GM12878 (cell line): ENCODE results near the gene BBS10. TPM values are rescaled to one million over a fixed set of nuclear protein-coding genes. Genes with fewer than 3 reads are reported as not detected.

Source experiments
- ATAC-seq: fragments of 200-7000 bp; cut with Tn5 transposase; 3 replicates; pipeline ENCODE4 v1.9.1; 2020; ENCODE audit warnings: mild to moderate bottlenecking, moderate library complexity
- BruUV-seq: library from RNA; stranded (reverse); fragments of 400-500 nt; replicated peaks from 2 replicates; lab custom pipeline; 2021; lab: Mats Ljungman, UMichigan
- CTCF ChIA-PET: fragments of 300-600 bp; sonication (Branson Sonifier 250); formaldehyde crosslinking; extraction: SDS; loops from one replicate; lab custom pipeline; 2021; ENCODE audit warnings: inconsistent platforms; lab: Yijun Ruan, JAX
- POLR2A ChIA-PET: fragments of 350-600 bp; formaldehyde crosslinking; extraction: SDS; loops from one replicate; lab custom pipeline; 2021; ENCODE audit warnings: inconsistent platforms; lab: Charles Lee
- RAD21 ChIA-PET: fragments of 300-600 bp; sonication (Branson Sonifier 250); formaldehyde crosslinking; loops from one replicate; lab custom pipeline; 2023; ENCODE audit warnings: antibody characterized with exemption; ENCODE audit not compliant: unreplicated experiment; lab: Charles Lee
- SMC1A ChIA-PET: fragments of 300-600 bp; sonication (Branson Sonifier 250); formaldehyde crosslinking; loops from one replicate; lab custom pipeline; 2023; ENCODE audit not compliant: unreplicated experiment, uncharacterized antibody; lab: Charles Lee
- DNase-seq: peaks from one replicate; pipeline ENCODE4 v3.0.0-alpha.2; 2011; ENCODE audit warnings: low read depth, low spot score
- FAIRE-seq: peaks from 3 replicates; lab custom pipeline; 2011; peaks lifted over from hg19 to GRCh38; lab: Jason Lieb, UNC
- H2AFZ ChIP-seq: 2 replicates; pipeline ENCODE4 v1.6.0; 2011; ENCODE audit warnings: low read depth, low read length, control low read depth; ENCODE audit not compliant: control insufficient read depth
- H3K27ac ChIP-seq: 2 replicates; pipeline ENCODE4 v1.5.1; 2011; ENCODE audit warnings: control low read depth; ENCODE audit not compliant: control insufficient read depth, insufficient read depth
- H3K27me3 ChIP-seq, 2 experiments: replicated peaks in 1 of 2; 2 replicates each; pipeline versions ENCODE4 v1.6.0 to v1.6.1; 2011; ENCODE audit warnings: low read length in 1 of 2; ENCODE audit not compliant: control insufficient read depth in 2 of 2, insufficient read depth in 2 of 2
- H3K36me3 ChIP-seq, 2 experiments: 2 replicates each; pipeline ENCODE4 v1.5.1; 2011; ENCODE audit warnings: low read length in 1 of 2; ENCODE audit not compliant: control insufficient read depth in 2 of 2, insufficient read depth in 2 of 2
- H3K4me1 ChIP-seq: 2 replicates; pipeline ENCODE4 v1.6.1; 2011; ENCODE audit warnings: mild to moderate bottlenecking, low read length, moderate library complexity, mixed read lengths; ENCODE audit not compliant: control insufficient read depth, insufficient read depth
- H3K4me2 ChIP-seq: 2 replicates; pipeline ENCODE4 v1.6.0; 2011; ENCODE audit warnings: control low read depth; ENCODE audit not compliant: control insufficient read depth, insufficient read depth
- H3K4me3 ChIP-seq: fragments of 200-600 bp; sonication (generic); 2 replicates; pipeline ENCODE4 v1.5.1; 2016
- H3K79me2 ChIP-seq: 2 replicates; pipeline ENCODE4 v1.6.0; 2011; ENCODE audit warnings: low read length; ENCODE audit not compliant: control insufficient read depth, insufficient read depth
- H3K9ac ChIP-seq: 2 replicates; pipeline ENCODE4 v1.8.0; 2011; ENCODE audit warnings: low read length, control low read depth, mixed read lengths; ENCODE audit not compliant: control insufficient read depth, insufficient read depth
- H3K9me3 ChIP-seq: replicated peaks from 3 replicates; pipeline ENCODE4 v1.5.1; 2011; ENCODE audit warnings: mild to moderate bottlenecking, low read length; ENCODE audit not compliant: control insufficient read depth, insufficient read depth
- H4K20me1 ChIP-seq: 2 replicates; pipeline ENCODE4 v1.6.0; 2011; ENCODE audit not compliant: control insufficient read depth, insufficient read depth
- CEBPB ChIP-seq, 2 experiments: fragments of 150-350 bp in 1 of 2; IDR thresholded peaks; 2 replicates each; pipeline ENCODE4 v1.6.1; 2012 to 2014; ENCODE audit warnings: low read depth in 2 of 2, low read length in 2 of 2, borderline replicate concordance in 1 of 2, inconsistent platforms in 1 of 2
- CTCF ChIP-seq, 3 experiments: IDR thresholded peaks in 2 of 3; conservative IDR thresholded peaks in 1 of 3; 2 replicates each; pipeline ENCODE4 v1.5.1; 2011; ENCODE audit warnings: low read depth in 3 of 3, low read length in 3 of 3, mild to moderate bottlenecking in 3 of 3, control low read depth in 2 of 3, moderate library complexity in 2 of 3, inconsistent platforms in 1 of 3, mixed read lengths in 1 of 3; ENCODE audit not compliant: control insufficient read depth in 2 of 3, insufficient read depth in 1 of 3; ENCODE audit errors: extremely low read depth in 1 of 3
- HCFC1 ChIP-seq: fragments of 150-350 bp; IDR thresholded peaks from 2 replicates; pipeline ENCODE4 v1.6.1; 2014; ENCODE audit warnings: low read length
- MEF2A ChIP-seq: IDR thresholded peaks from 2 replicates; pipeline ENCODE4 v1.6.1; 2011; ENCODE audit warnings: low read depth, mild to moderate bottlenecking, low read length, moderate library complexity; ENCODE audit not compliant: insufficient read depth
- RAD21 ChIP-seq: IDR thresholded peaks from 2 replicates; pipeline ENCODE4 v1.6.1; 2011; ENCODE audit warnings: mild to moderate bottlenecking, low read depth, low read length, moderate library complexity; ENCODE audit not compliant: insufficient read depth
- SMC3 ChIP-seq: IDR thresholded peaks from 2 replicates; pipeline ENCODE4 v1.6.1; 2011; ENCODE audit warnings: low read length, improper control_type of control experiment, borderline replicate concordance
- WGBS: methylation state at CpG from one replicate; pipeline ENCODE4 v1.1.6; 2016; ENCODE audit warnings: low lambda C conversion rate; ENCODE audit not compliant: insufficient replicate concordance, insufficient coverage; ENCODE audit errors: missing lambda C conversion rate; 5-methylcytosine and 5-hydroxymethylcytosine counted together
- in situ Hi-C: fragments of 300-500 bp; cut with MboI; formaldehyde crosslinking; loops from 9 replicates; pipeline ENCODE4 v1.14.3; 2018; ENCODE audit warnings: mixed read lengths
- intact Hi-C: fragments of 100-400 bp; cut with micrococcal nuclease; formaldehyde crosslinking; loops from one replicate; pipeline ENCODE4 v1.14.2; 2022; ENCODE audit not compliant: unreplicated experiment
- polyA plus RNA-seq, 11 experiments: library from polyadenylated mRNA; depleted of rRNA in 4 of 11; unstranded in 6 of 11; stranded (reverse) in 5 of 11; fragments of >200 nt; fragmentation: Nextera tagmentation in 4 of 11; fragmentation: Illumina TruSeq in 1 of 11; extraction: Ambion mirVana in 4 of 11; extraction: Trizol in 1 of 11; gene quantifications; 1 replicate in 1 of 11; 2 replicates in 10 of 11; pipeline versions ENCODE4 v1.2.1 to v1.2.3, GENCODE V29; 2011 to 2016; ENCODE audit warnings: inconsistent platforms in 2 of 11, missing spikeins in 2 of 11, low read depth in 1 of 11
- total RNA-seq, 4 experiments: library from RNA; depleted of rRNA in 3 of 4; stranded (reverse); fragments of >200 nt in 3 of 4; fragmentation: Illumina TruSeq in 1 of 4; extraction: Trizol in 1 of 4; gene quantifications; 2 replicates each; pipeline versions ENCODE4 v1.2.1 to v1.2.3, GENCODE V29; 2013 to 2021

BBS10 gene
- total and polyA plus RNA-seq, 10 of the 15 experiments (the other 5 are each of a cell fraction or from before 2014, with no cell fraction given) = 1.2 to 9.8 (median 5.9) TPM

- ATAC-seq (peak; percentile 47), DNase-seq (peak; percentile 25), FAIRE-seq (peak; percentile 54)
- in situ Hi-C loops (loop anchor here (5.0 kb wide), 1 partner anchor 270 kb away; no protein-coding TSS in a partner anchor), intact Hi-C loops (loop anchor here (1.0 to 10.0 kb wide), 7 partner anchors 175 to 835 kb away; partner anchors contain the start of genes KRR1, OSBPL8 and PHLDA1)
- ChIA-PET RAD21 (interaction anchor here (0.7 to 3.3 kb wide), 31 partner anchors 11 to 1012 kb away, joined by 3 to 22 read pairs (median 5); partner anchors contain the start of genes GLIPR1L1, GLIPR1L2, KRR1 and NAP1L1), POLR2A (interaction anchor here (0.6 to 1.7 kb wide), 5 partner anchors 106 to 314 kb away, joined by 3 to 8 read pairs (median 4); no protein-coding TSS in a partner anchor), SMC1A (interaction anchor here (0.5 to 3.2 kb wide), 21 partner anchors 108 to 842 kb away, joined by 3 to 17 read pairs (median 4); partner anchors contain the start of gene KRR1), CTCF (interaction anchor here (0.7 to 2.5 kb wide), 32 partner anchors 11 to 863 kb away, joined by 3 to 24 read pairs (median 4); partner anchors contain the start of genes KRR1, OSBPL8 and PHLDA1)
- no peaks in the 10 kb centered on the region for H3K9me3 ChIP-seq
- peak overlapping the region; percentile 90; the same call in 1 of the 2 replicates for H3K9ac ChIP-seq
- no TSS peak for BruUV-seq
- no peak overlapping the region; the same call in 1 of the 2 replicates for H3K27ac ChIP-seq
- H3K27me3 ChIP-seq = no peaks in the 10 kb centered on the region
- peak overlapping the region; percentile 88 for H3K4me2 ChIP-seq
- WGBS = 33% methylated on average over 4 of the region's 4 CpGs
- H2AFZ ChIP-seq = peak overlapping the region; percentile 93
- H4K20me1 ChIP-seq = no peaks in the 10 kb centered on the region
- no peaks in the 10 kb centered on the region for H3K36me3 ChIP-seq
- H3K79me2 ChIP-seq = peaks cover 11% of the 10 kb centered on the region
- TF ChIP-seq SMC3 = peak; percentile 66
- peak; percentile 86 for TF ChIP-seq RAD21
- TF ChIP-seq MEF2A = 0 out of 2 replicates have a peak, but pooled peaks have one; percentile 16
- peak; percentile 22 to 74 (median 47); a peak in 5 of 6 replicates for TF ChIP-seq CTCF (IDR thresholded peaks at IDR 0.05 in 2 of 3, conservative IDR thresholded peaks at IDR 0.05 in 1 of 3; ENCODE audit: control insufficient read depth in 2 of 3, extremely low read depth in 1 of 3, insufficient read depth in 1 of 3, low read depth in 3 of 3, low read length in 3 of 3)
- TF ChIP-seq CEBPB (IDR thresholded peaks at IDR 0.05; ENCODE audit: borderline replicate concordance in 1 of 2, low read depth in 2 of 2, low read length in 2 of 2) = no peak
- no peak for TF ChIP-seq HCFC1
- peak overlapping the region; percentile 84 for H3K4me3 ChIP-seq
- H3K4me1 ChIP-seq = peaks cover 7% of the 10 kb centered on the region; the same call in 1 of the 2 replicates
Measured at GRCh38 chr12:76346798-76347420, 1.3 kb downstream of the BBS10 start.
